Mucosa of descending colon (tissue), 3 donors: ENCODE results near the gene HES4. TPM values are rescaled to one million over a fixed set of nuclear protein-coding genes. Genes with fewer than 3 reads are reported as not detected.
A peak's percentile ranks its signal among the peaks of the same experiment; 100 is the strongest.
"Not testable (repeated sequence)": the region's sequence is repeated elsewhere in the genome, so short reads cannot be mapped to it uniquely, and the experiment has no call there.

ENCODE experiments used
- ATAC-seq: fragments of 200-7000 bp; cut with Tn5 transposase; one replicate; pipeline ENCODE4 v1.9.1; 2020; ENCODE audit warnings: mild to moderate bottlenecking, moderate library complexity
- DNase-seq, 3 donors: peaks; one replicate each; pipeline ENCODE4 v3.0.0-alpha.2; 2020
- H3K36me3 ChIP-seq: fragments of 200-600 bp; one replicate; pipeline ENCODE4 v1.8.0; 2021; ENCODE audit warnings: low read depth, mild to moderate bottlenecking
- H3K4me1 ChIP-seq: fragments of 200-600 bp; one replicate; pipeline ENCODE4 v1.8.0; 2021; ENCODE audit warnings: low read depth, mild to moderate bottlenecking
- H3K4me3 ChIP-seq: fragments of 200-600 bp; one replicate; pipeline ENCODE4 v1.8.0; 2021; ENCODE audit warnings: mild to moderate bottlenecking
- H3K9me3 ChIP-seq: fragments of 200-600 bp; one replicate; pipeline ENCODE4 v1.8.0; 2021; ENCODE audit warnings: mild to moderate bottlenecking
- CTCF ChIP-seq: fragments of 200-600 bp; IDR thresholded peaks from one replicate; pipeline ENCODE4 v1.8.0; 2022; ENCODE audit warnings: antibody characterized with exemption, mild to moderate bottlenecking
- intact Hi-C, 2 donors: fragments of 100-400 bp; cut with DNase I in 1 of 2; cut with micrococcal nuclease in 1 of 2; formaldehyde crosslinking; loops; one replicate each; pipeline versions ENCODE4 v1.11.0 to v1.11.1; 2022; cut with DNase I, micrococcal nuclease
- total RNA-seq, 3 donors: library from RNA; stranded (reverse); fragmentation: NEBNext Ultra II Directional in 2 of 3; extraction: Animal tissue kit (Norgen Biotek cat#: 25700) in 2 of 3; gene quantifications; one replicate each; pipeline versions ENCODE4 v1.2.1 to v1.2.4, GENCODE V29; 2021 to 2023
- donor health status: DM: no; HTN: no; CAD: no; lungs with moderate emphysema.
- donor health status: DM: no; HTN: no; CAD: no.
- donor health status: DM: no; HTN: yes; CAD: no.

Gene HES4
- total RNA-seq, 3 donors from 2014 or later: 10.3 to 22.7 (median 21.1) TPM

DNA sequence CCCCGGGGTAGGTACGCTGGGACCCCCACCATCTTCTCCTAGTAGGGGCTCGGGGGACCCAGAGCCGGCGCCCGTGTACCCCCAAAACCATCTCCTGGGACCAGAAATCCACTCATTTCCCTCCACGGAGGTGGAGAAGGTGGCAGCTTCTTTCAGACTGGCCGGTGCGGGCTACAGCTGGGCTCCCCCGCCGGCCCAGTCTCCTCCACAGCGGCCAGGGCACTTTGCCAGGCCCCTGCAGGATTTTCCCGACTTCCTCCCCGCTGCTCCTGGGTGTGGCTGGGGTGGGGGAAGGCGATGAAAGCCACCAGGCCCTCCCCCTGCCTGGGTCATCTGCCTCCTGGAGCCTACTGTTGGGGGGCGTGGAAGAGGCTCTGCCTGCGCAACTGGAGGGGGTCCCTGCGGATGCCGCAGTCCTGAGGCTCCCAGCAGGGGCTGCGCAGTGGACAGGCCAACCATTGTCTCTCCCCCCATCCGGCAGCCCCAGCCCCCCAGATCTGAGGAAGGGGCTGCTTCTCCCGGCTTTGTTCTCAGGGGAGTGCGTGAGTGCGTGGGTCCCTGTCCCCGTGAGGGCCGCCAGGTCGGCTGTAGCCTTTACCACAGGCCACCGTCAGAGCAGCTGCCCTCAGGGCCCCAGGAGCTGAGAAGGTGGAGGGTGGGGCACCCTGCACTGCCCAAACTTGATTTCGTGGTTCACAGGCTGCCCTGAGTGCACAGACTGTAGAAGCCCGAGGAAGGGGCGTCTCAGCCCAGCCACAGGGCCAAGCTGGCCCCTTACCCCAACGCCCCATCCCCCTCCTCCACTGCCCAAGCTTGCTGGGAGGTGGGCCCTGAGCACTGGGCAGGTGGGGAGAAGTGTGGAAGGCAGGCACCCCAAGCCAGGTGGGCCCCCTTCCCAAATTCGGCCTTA lies 21.4 kb upstream of the HES4 start:
- H3K4me3 ChIP-seq: no peak overlapping the region
- H3K36me3 ChIP-seq: no peaks in the 10 kb centered on the region
- TF ChIP-seq CTCF: no peak
- ATAC-seq (peak; percentile 54), DNase-seq (peak; percentile 77 to 88 (median 87))
- peaks cover 16% of the 10 kb centered on the region for H3K4me1 ChIP-seq
- no peaks in the 10 kb centered on the region for H3K9me3 ChIP-seq
- intact Hi-C loops: no loop called here

DNA sequence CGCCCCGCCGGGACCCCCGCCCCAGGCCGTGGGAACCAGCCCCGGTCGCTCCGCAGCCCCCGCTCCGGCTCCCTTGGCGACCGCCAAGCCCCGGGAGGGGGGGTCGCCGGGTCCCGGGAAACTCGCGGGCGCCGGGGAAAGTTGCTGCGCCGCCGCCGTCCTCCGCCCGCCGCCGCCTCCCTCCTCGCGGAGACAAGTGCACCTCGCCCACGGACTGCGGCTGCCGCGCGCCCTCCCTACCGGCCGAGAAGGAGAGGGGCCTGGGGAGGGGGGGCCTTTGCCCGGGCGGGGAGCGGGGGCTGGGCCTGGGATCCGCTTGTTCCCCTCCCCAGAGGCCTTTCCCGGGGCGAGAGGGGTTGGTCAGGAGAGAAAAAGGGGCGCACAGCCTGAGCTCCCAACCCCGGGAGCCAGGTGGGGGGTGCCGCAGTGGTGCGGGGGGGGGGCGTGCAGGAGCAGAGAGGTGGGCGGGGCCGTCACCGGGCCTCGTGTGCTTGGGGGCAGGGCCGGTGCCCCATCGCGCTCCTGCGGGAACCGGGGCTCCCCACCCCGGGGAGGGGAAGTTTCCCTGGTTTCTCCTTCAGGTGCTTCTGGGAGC lies 20.6 kb upstream of the HES4 start:
- no peak for TF ChIP-seq CTCF
- H3K4me3 ChIP-seq: peak overlapping the region; percentile 16
- H3K36me3 ChIP-seq: no peaks in the 10 kb centered on the region
- ATAC-seq: peak; percentile 3
- intact Hi-C loops: no loop called here
- DNase-seq: no peak
- H3K4me1 ChIP-seq: peaks cover 16% of the 10 kb centered on the region
- H3K9me3 ChIP-seq: no peaks in the 10 kb centered on the region

DNA sequence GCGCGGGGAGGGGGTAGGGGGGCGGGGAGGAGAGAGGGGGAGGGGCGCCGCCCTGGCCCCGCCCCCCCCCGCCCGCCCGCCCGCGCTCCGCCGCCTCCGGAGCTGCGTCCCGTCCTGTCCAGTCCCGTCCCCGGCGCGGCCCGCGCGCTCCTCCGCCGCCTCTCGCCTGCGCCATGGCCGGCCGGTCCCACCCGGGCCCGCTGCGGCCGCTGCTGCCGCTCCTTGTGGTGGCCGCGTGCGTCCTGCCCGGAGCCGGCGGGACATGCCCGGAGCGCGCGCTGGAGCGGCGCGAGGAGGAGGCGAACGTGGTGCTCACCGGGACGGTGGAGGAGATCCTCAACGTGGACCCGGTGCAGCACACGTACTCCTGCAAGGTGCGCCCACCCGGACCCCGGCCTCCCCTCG lies 20.1 kb upstream of the HES4 start, which contains the start of gene AGRN:
TSS of gene AGRN (plus strand) at position 121 of the 405 bp plus-strand sequence. CDS start at position 174, 53 bp downstream.
- intact Hi-C loops: no loop called here
- Histone ChIP-seq H3K4me3 (peak within 1 kb of the TSS; percentile 48), H3K36me3 (no peaks in the 10 kb centered on the region), H3K9me3 (no peaks in the 10 kb centered on the region), H3K4me1 (peaks cover 16% of the 10 kb centered on the region)
- ATAC-seq (peak; percentile 45), DNase-seq (peak; percentile 60 to 79 (median 79))
- TF ChIP-seq CTCF: no peak

DNA sequence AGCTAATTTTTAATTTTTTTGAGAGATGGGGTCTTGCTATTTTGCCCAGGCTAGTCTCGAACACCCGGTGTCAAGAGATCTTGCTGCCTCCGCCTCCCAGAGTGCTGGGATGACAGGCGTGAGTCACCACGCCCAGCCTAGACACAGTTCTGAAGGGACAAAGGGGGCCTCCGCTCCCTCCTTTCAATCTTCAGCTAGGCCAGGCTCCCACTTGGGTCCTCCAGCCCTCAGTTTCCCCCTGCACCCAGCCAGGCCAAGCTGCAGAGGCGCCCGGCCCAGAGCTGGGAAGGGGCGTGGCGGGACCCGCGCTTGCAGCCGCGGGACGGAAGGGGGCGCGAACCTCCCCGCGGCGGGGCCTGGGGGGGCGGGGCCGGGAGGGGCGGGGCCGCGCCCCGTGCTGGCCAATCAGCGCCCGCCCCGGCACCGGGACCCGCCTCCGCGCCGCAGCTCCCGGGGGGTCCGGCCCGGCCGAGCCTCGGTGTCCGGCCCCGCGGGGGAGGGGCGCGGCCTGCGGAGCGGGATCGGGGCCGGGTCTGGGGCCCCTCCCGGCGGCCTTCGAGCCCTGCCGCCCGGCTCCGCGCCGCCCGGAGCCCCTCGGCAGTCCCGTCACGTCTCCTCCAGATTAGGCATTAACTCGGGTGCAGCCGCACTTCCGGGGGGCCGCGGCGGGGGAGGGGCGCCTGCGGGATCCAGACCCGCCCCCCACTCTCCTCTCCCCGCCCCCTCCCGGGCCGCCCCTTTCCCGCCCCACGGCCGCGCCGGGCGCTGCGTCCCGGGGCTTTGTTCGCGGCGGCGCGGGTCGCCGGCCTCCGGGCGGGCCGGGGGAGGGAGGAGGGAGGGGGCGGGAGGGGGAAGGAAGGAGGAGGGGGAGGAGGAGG lies 19.5 kb upstream of the HES4 start:
- peaks cover 17% of the 10 kb centered on the region for H3K4me1 ChIP-seq
- peak overlapping the region; percentile 48 for H3K4me3 ChIP-seq
- no peaks in the 10 kb centered on the region for H3K36me3 ChIP-seq
- peak; percentile 89 for ATAC-seq
- H3K9me3 ChIP-seq: no peaks in the 10 kb centered on the region
- peak; percentile 84 to 91 (median 87) for DNase-seq
- intact Hi-C loops: no loop called here
- peak; percentile 65 for TF ChIP-seq CTCF

- H3K36me3 ChIP-seq, intact Hi-C loops, DNase-seq, H3K4me3 ChIP-seq, ATAC-seq, H3K9me3 ChIP-seq: not testable (repeated sequence)
- peaks cover 26% of the 10 kb centered on the region for H3K4me1 ChIP-seq
These were observed 18.4 kb upstream of the HES4 start for GRCh38 chr1:1018321-1018685.

GRCh38 chr1:1017397-1018320 lies 17.8 kb upstream of the HES4 start:
- peaks cover 26% of the 10 kb centered on the region for H3K4me1 ChIP-seq
- H3K36me3 ChIP-seq, H3K4me3 ChIP-seq, ATAC-seq, DNase-seq, H3K9me3 ChIP-seq, intact Hi-C loops: not testable (repeated sequence)
